Measurements from ENCODE around the gene TIAL1. TPM values are rescaled to one million over a fixed set of nuclear protein-coding genes. Genes with fewer than 3 reads are reported as not detected.

TIAL1 gene
- total and polyA plus RNA-seq, 4 donors: 19.7 to 28.7 (median 23.4) TPM

GRCh38 chr10:119538632-119539358, 58.0 kb downstream of the TIAL1 start:
- DNase-seq (ENCODE audit: low spot score): peak; percentile 75
- H3K4me1 ChIP-seq (ENCODE audit: control insufficient read depth in 4 of 4, insufficient read depth in 4 of 4, low read length in 3 of 4): peaks cover 9 to 16% (median 11%) of the 10 kb centered on the region in 4 donors
- H3K36me3 ChIP-seq (ENCODE audit: control insufficient read depth in 4 of 4, insufficient read depth in 3 of 4, low read depth in 1 of 4, low read length in 3 of 4): no peaks in the 10 kb centered on the region
- TF ChIP-seq HNF4G (IDR thresholded peaks at IDR 0.05) (no peak), FOXA2 (IDR thresholded peaks at IDR 0.05) (no peak)
- no peak overlapping the region for H3K9ac ChIP-seq (ENCODE audit: low read depth in 1 of 2, low read length in 2 of 2)
- no peak overlapping the region for H3K4me3 ChIP-seq (ENCODE audit: low read depth in 1 of 3, low read length in 3 of 3)
- H3K27me3 ChIP-seq (ENCODE audit: control insufficient read depth in 4 of 4, insufficient read depth in 4 of 4, low read length in 3 of 4): peaks cover 0 to 8% (median 0%) of the 10 kb centered on the region in 4 donors
- no peaks in the 10 kb centered on the region for H3K9me3 ChIP-seq (ENCODE audit: control insufficient read depth in 4 of 4, low read length in 3 of 4)
- H3K27ac ChIP-seq (ENCODE audit: low read depth in 1 of 2, low read length in 2 of 2): no peak overlapping the region
- WGBS: 78% methylated on average over 9 of the region's 9 CpGs

DNA sequence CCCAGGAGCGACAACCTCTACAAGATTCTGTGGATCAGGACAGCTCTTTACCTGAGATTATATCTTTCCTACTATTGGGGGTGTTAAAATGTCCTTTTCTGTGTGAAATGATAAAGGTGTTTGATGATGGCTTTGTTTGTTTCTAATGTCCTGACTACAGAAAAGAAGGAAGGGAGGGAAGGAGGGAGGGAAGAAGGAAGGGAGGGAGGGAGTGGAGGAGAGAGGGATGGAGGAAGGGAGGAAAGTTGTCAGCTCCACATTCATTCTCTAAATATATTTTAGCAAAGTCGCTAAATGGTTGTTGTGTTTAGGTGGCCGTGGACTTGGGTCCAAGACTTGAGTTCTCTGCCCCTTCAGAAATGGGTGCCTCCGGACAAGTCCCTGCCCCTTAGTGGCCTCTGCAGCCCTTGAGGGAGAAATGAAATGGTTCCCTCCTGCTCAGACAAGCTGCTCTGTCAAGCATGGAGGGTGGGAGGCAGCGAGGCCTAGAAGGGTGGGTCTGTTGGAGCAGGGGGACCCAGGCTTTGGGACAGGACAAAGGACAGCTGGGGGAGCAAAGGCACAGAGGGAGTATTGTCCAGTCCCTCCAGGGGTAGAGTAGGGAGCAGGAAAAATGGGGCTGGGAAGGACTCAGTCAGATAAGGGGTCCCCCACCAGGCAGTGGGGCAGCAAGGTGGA, 58.7 kb downstream of the TIAL1 start:
- H3K36me3 ChIP-seq (ENCODE audit: control insufficient read depth in 4 of 4, insufficient read depth in 3 of 4, low read depth in 1 of 4, low read length in 3 of 4): no peaks in the 10 kb centered on the region
- no peaks in the 10 kb centered on the region for H3K9me3 ChIP-seq (ENCODE audit: control insufficient read depth in 4 of 4, low read length in 3 of 4)
- WGBS: 84% methylated on average over 5 of the region's 5 CpGs
- no peak overlapping the region for H3K4me3 ChIP-seq (ENCODE audit: low read depth in 1 of 3, low read length in 3 of 3)
- no peak overlapping the region for H3K9ac ChIP-seq (ENCODE audit: low read depth in 1 of 2, low read length in 2 of 2)
- H3K27ac ChIP-seq (ENCODE audit: low read depth in 1 of 2, low read length in 2 of 2): no peak overlapping the region
- no peak for TF ChIP-seq FOXA1 (IDR thresholded peaks at IDR 0.05)
- TF ChIP-seq SP1 (IDR thresholded peaks at IDR 0.05): no peak
- H3K27me3 ChIP-seq (ENCODE audit: control insufficient read depth in 4 of 4, insufficient read depth in 4 of 4, low read length in 3 of 4): peaks cover 0 to 4% (median 0%) of the 10 kb centered on the region in 4 donors
- H3K4me1 ChIP-seq (ENCODE audit: control insufficient read depth in 4 of 4, insufficient read depth in 4 of 4, low read length in 3 of 4): peaks cover 5 to 11% (median 6%) of the 10 kb centered on the region in 4 donors
- DNase-seq (ENCODE audit: low spot score): no peak

DNA sequence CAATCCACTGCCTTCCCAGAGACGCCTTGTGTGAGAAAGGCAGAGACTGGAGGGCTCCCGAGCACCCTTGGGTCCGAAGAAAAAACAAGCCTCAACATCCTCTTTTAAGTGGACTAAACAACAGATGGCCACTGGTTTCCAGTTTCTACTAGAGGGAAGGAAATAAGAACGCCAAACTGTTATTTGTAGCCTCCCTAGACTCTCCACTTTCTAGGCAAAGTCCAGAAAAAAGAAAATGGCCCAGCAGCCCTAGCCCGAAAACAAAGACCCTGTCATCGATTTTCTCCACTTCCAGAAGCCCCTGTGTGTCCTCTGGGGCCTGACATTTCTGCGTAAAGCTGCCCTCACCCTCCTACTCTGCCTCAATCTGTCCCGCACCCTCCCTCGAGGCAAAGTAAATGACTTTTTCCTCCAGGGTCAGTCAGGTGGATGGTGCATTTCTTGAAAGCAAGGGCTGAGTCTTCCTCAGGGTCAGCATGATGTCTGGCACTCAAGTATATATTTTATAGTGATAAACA, 60.2 kb downstream of the TIAL1 start:
- TF ChIP-seq HNF4A (conservative IDR thresholded peaks at IDR 0.05) (no peak), GABPA (IDR thresholded peaks at IDR 0.05 in 1 of 2, conservative IDR thresholded peaks at IDR 0.05 in 1 of 2) (no peak), RAD21 (IDR thresholded peaks at IDR 0.05) (no peak)
- Histone ChIP-seq H3K9ac (ENCODE audit: low read depth in 1 of 2, low read length in 2 of 2) (no peak overlapping the region), H3K27me3 (ENCODE audit: control insufficient read depth in 4 of 4, insufficient read depth in 4 of 4, low read length in 3 of 4) (no peaks in the 10 kb centered on the region), H3K4me3 (ENCODE audit: low read depth in 1 of 3, low read length in 3 of 3) (no peak overlapping the region), H3K36me3 (ENCODE audit: control insufficient read depth in 4 of 4, insufficient read depth in 3 of 4, low read depth in 1 of 4, low read length in 3 of 4) (no peaks in the 10 kb centered on the region), H3K27ac (ENCODE audit: low read depth in 1 of 2, low read length in 2 of 2) (no peak overlapping the region), H3K4me1 (ENCODE audit: control insufficient read depth in 4 of 4, insufficient read depth in 4 of 4, low read length in 3 of 4) (no peaks in the 10 kb centered on the region), H3K9me3 (ENCODE audit: control insufficient read depth in 4 of 4, low read length in 3 of 4) (no peaks in the 10 kb centered on the region)
- DNase-seq (ENCODE audit: low spot score): no peak
- 78% methylated on average over 9 of the region's 9 CpGs for WGBS

- no peaks in the 10 kb centered on the region for H3K9me3 ChIP-seq (ENCODE audit: control insufficient read depth in 4 of 4, low read length in 3 of 4)
- no peak overlapping the region for H3K4me3 ChIP-seq (ENCODE audit: low read depth in 1 of 3, low read length in 3 of 3)
- H3K9ac ChIP-seq (ENCODE audit: low read depth in 1 of 2, low read length in 2 of 2): no peak overlapping the region
These were observed 60.8 kb downstream of the TIAL1 start for GRCh38 chr10:119535837-119536507.

More at GRCh38 chr10:119535837-119536507, 60.8 kb downstream of the TIAL1 start:
- TF ChIP-seq GABPA (IDR thresholded peaks at IDR 0.05 in 1 of 2, conservative IDR thresholded peaks at IDR 0.05 in 1 of 2) (no peak), CTCF (IDR thresholded peaks at IDR 0.05; ENCODE audit: low read depth, low read length, missing input control) (no peak), SP1 (IDR thresholded peaks at IDR 0.05) (no peak), FOXA1 (IDR thresholded peaks at IDR 0.05) (no peak), EGR1 (IDR thresholded peaks at IDR 0.05; ENCODE audit: low read depth in 2 of 2) (no peak), HNF4G (IDR thresholded peaks at IDR 0.05) (no peak), YY1 (IDR thresholded peaks at IDR 0.05) (no peak), RAD21 (IDR thresholded peaks at IDR 0.05) (no peak)
- TF ChIP-seq, protein P1, sequence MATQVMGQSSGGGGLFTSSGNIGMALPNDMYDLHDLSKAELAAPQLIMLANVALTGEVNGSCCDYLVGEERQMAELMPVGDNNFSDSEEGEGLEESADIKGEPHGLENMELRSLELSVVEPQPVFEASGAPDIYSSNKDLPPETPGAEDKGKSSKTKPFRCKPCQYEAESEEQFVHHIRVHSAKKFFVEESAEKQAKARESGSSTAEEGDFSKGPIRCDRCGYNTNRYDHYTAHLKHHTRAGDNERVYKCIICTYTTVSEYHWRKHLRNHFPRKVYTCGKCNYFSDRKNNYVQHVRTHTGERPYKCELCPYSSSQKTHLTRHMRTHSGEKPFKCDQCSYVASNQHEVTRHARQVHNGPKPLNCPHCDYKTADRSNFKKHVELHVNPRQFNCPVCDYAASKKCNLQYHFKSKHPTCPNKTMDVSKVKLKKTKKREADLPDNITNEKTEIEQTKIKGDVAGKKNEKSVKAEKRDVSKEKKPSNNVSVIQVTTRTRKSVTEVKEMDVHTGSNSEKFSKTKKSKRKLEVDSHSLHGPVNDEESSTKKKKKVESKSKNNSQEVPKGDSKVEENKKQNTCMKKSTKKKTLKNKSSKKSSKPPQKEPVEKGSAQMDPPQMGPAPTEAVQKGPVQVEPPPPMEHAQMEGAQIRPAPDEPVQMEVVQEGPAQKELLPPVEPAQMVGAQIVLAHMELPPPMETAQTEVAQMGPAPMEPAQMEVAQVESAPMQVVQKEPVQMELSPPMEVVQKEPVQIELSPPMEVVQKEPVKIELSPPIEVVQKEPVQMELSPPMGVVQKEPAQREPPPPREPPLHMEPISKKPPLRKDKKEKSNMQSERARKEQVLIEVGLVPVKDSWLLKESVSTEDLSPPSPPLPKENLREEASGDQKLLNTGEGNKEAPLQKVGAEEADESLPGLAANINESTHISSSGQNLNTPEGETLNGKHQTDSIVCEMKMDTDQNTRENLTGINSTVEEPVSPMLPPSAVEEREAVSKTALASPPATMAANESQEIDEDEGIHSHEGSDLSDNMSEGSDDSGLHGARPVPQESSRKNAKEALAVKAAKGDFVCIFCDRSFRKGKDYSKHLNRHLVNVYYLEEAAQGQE (IDR thresholded peaks at IDR 0.05): no peak
- no peaks in the 10 kb centered on the region for H3K36me3 ChIP-seq (ENCODE audit: control insufficient read depth in 4 of 4, insufficient read depth in 3 of 4, low read depth in 1 of 4, low read length in 3 of 4)
- whole genome bisulfite sequencing: 78% methylated on average over 11 of the region's 11 CpGs
- H3K27ac ChIP-seq (ENCODE audit: low read depth in 1 of 2, low read length in 2 of 2): no peak overlapping the region
- no peaks in the 10 kb centered on the region for H3K4me1 ChIP-seq (ENCODE audit: control insufficient read depth in 4 of 4, insufficient read depth in 4 of 4, low read length in 3 of 4)
- no peak for DNase-seq (ENCODE audit: low spot score)
- no peaks in the 10 kb centered on the region for H3K27me3 ChIP-seq (ENCODE audit: control insufficient read depth in 4 of 4, insufficient read depth in 4 of 4, low read length in 3 of 4)
